HepG2 (cell line): ENCODE data around the gene DEDD2. TPM values are rescaled to one million over a fixed set of nuclear protein-coding genes. Genes with fewer than 3 reads are reported as not detected.

Experiments
- ATAC-seq: fragments of 200-7000 bp; cut with Tn5 transposase; 3 replicates; pipeline ENCODE4 v1.9.1; 2020; ENCODE audit warnings: mild to moderate bottlenecking, moderate library complexity
- BruUV-seq: library from RNA; stranded (reverse); fragments of 400-500 nt; replicated peaks from 2 replicates; lab custom pipeline; 2021; lab: Mats Ljungman, UMichigan
- CTCF ChIA-PET: fragments of 300-600 bp; formaldehyde crosslinking; extraction: SDS; loops from one replicate; lab custom pipeline; 2021; ENCODE audit warnings: low total read pairs, inconsistent platforms, low intra/inter-chr PET ratio; lab: Yijun Ruan, JAX
- POLR2A ChIA-PET: fragments of 350-600 bp; sonication (Branson Sonifier 250); formaldehyde crosslinking; loops from one replicate; lab custom pipeline; 2020; ENCODE audit warnings: antibody characterized with exemption, inconsistent platforms; lab: Yijun Ruan, JAX
- DNase-seq: peaks from one replicate; pipeline ENCODE4 v3.0.0-alpha.2; 2015; ENCODE audit warnings: low spot score
- FAIRE-seq: peaks from 3 replicates; lab custom pipeline; 2011; peaks lifted over from hg19 to GRCh38; lab: Jason Lieb, UNC
- H2AFZ ChIP-seq: one replicate; pipeline ENCODE4 v1.6.1; 2011; ENCODE audit warnings: low read length, inconsistent platforms
- H3K27ac ChIP-seq: fragments of 300-600 bp; 3 replicates; pipeline ENCODE4 v1.8.0; 2011; ENCODE audit warnings: mixed run types, mild to moderate bottlenecking, mixed read lengths, low read length, inconsistent platforms; ENCODE audit not compliant: insufficient read depth; ENCODE audit errors: extremely low read length
- H3K27me3 ChIP-seq, 2 experiments: fragments of 200-600 bp in 1 of 2; 2 replicates in 1 of 2; 3 replicates in 1 of 2; pipeline versions ENCODE4 v1.6.0 to v1.8.0; 2011; ENCODE audit warnings: low read length in 2 of 2, mild to moderate bottlenecking in 2 of 2, moderate library complexity in 2 of 2, inconsistent platforms in 1 of 2; ENCODE audit not compliant: insufficient read depth in 2 of 2, control insufficient read depth in 1 of 2
- H3K36me3 ChIP-seq, 2 experiments: fragments of 200-600 bp in 1 of 2; replicated peaks in 1 of 2; 2 replicates in 1 of 2; 3 replicates in 1 of 2; pipeline versions ENCODE4 v1.5.1 to v1.8.0; 2011; ENCODE audit warnings: low read length in 2 of 2, inconsistent platforms in 1 of 2; ENCODE audit not compliant: insufficient read depth in 2 of 2, control insufficient read depth in 1 of 2
- H3K4me1 ChIP-seq: 2 replicates; pipeline ENCODE4 v1.5.1; 2012; ENCODE audit warnings: low read length, inconsistent platforms; ENCODE audit not compliant: insufficient read depth
- H3K4me2 ChIP-seq: 2 replicates; pipeline ENCODE4 v1.6.0; 2011; ENCODE audit warnings: low read depth, low read length, inconsistent platforms
- H3K4me3 ChIP-seq, 3 experiments: fragments of 200-600 bp in 1 of 3; sonication (generic), shearing (Covaris generic) in 1 of 3; replicated peaks in 1 of 3; 2 replicates each; pipeline ENCODE4 v1.5.1; 2011 to 2016; ENCODE audit warnings: low read length in 3 of 3, inconsistent platforms in 2 of 3, low read depth in 2 of 3, mild to moderate bottlenecking in 2 of 3, control low read depth in 1 of 3, mixed read lengths in 1 of 3; ENCODE audit not compliant: insufficient read depth in 1 of 3
- H3K79me2 ChIP-seq: one replicate; pipeline ENCODE4 v1.6.1; 2011; ENCODE audit warnings: low read length, inconsistent platforms; ENCODE audit not compliant: insufficient read depth
- H3K9ac ChIP-seq: 2 replicates; pipeline ENCODE4 v1.6.0; 2011; ENCODE audit warnings: mild to moderate bottlenecking, low read depth, low read length, inconsistent platforms; ENCODE audit not compliant: insufficient read depth
- H3K9me3 ChIP-seq: 2 replicates; pipeline ENCODE4 v1.5.1; 2012; ENCODE audit warnings: mild to moderate bottlenecking, low read length
- H4K20me1 ChIP-seq: 2 replicates; pipeline ENCODE4 v1.6.0; 2011; ENCODE audit warnings: inconsistent platforms, mild to moderate bottlenecking, low read length, moderate library complexity; ENCODE audit not compliant: insufficient read depth
- FOXA1 ChIP-seq, 2 experiments: fragments of 450-650 bp in 1 of 2; sonication (generic) in 1 of 2; formaldehyde crosslinking in 1 of 2; IDR thresholded peaks; 2 replicates each; pipeline versions ENCODE4 v1.4.0 to v1.6.1; 2016 to 2020; ENCODE audit warnings: missing genetic modification reagents in 1 of 2
- GATAD2A ChIP-seq: IDR thresholded peaks from 2 replicates; pipeline ENCODE4 v1.6.1; 2016
- POLR2A ChIP-seq, 2 experiments: IDR thresholded peaks; 2 replicates each; pipeline ENCODE4 v1.6.1; 2011; ENCODE audit warnings: low read depth in 2 of 2, low read length in 2 of 2, mild to moderate bottlenecking in 1 of 2, moderate library complexity in 1 of 2; ENCODE audit not compliant: insufficient read depth in 1 of 2
- RBFOX2 ChIP-seq: fragments of 200-400 bp; formaldehyde crosslinking; IDR thresholded peaks from 2 replicates; pipeline ENCODE4 v1.6.1; 2017; ENCODE audit warnings: low read depth, mild to moderate bottlenecking, low read length
- RBM22 ChIP-seq: fragments of 200-400 bp; formaldehyde crosslinking; optimal IDR thresholded peaks from 2 replicates; pipeline ENCODE3; 2017; ENCODE audit warnings: mild to moderate bottlenecking, low read length, moderate library complexity
- STAT5B ChIP-seq: sonication (generic); formaldehyde crosslinking; IDR thresholded peaks from 2 replicates; pipeline ENCODE4 v1.4.0; 2020; ENCODE audit warnings: missing genetic modification reagents
- ZFP90 ChIP-seq: sonication (generic); formaldehyde crosslinking; IDR thresholded peaks from 2 replicates; pipeline ENCODE4 v1.8.0; 2022; ENCODE audit warnings: missing genetic modification reagents, mild to moderate bottlenecking, inconsistent platforms, borderline replicate concordance
- ZNF350 ChIP-seq: sonication (generic); formaldehyde crosslinking; IDR thresholded peaks from 2 replicates; pipeline ENCODE4 v1.4.0; 2020; ENCODE audit warnings: mild to moderate bottlenecking, low read depth, missing genetic modification reagents, borderline replicate concordance
- ZNF737 ChIP-seq: sonication (generic); formaldehyde crosslinking; IDR thresholded peaks from 2 replicates; pipeline ENCODE4 v1.5.0; 2020; ENCODE audit warnings: missing genetic modification reagents, mild to moderate bottlenecking, borderline replicate concordance
- ZNF784 ChIP-seq: sonication (generic); formaldehyde crosslinking; IDR thresholded peaks from 2 replicates; pipeline ENCODE4 v1.5.1; 2020; ENCODE audit warnings: missing genetic modification reagents, mild to moderate bottlenecking, borderline replicate concordance
- WGBS: methylation state at CpG from one replicate; pipeline ENCODE4 v1.1.6; 2017; ENCODE audit warnings: low lambda C conversion rate; 5-methylcytosine and 5-hydroxymethylcytosine counted together
- in situ Hi-C: cut with HindIII; loops from 2 replicates; pipeline ENCODE4 v1.10.0; 2017; ENCODE audit warnings: low pct_unique_long_range_greater_than_20kb; ENCODE audit not compliant: extremely low pct_ligation_motif_present
- intact Hi-C: fragments of 100-400 bp; cut with micrococcal nuclease; formaldehyde crosslinking; loops from one replicate; pipeline ENCODE4 v1.10.0; 2022; ENCODE audit not compliant: unreplicated experiment
- polyA plus RNA-seq, 8 experiments: library from polyadenylated mRNA; depleted of rRNA in 3 of 8; stranded (reverse) in 7 of 8; unstranded in 1 of 8; fragments of >200 nt; fragmentation: Illumina TruSeq in 4 of 8; extraction: Trizol in 4 of 8; gene quantifications; 2 replicates each; pipeline versions ENCODE4 v1.2.1 to v1.2.3, GENCODE V29; 2011 to 2016; ENCODE audit warnings: low read depth in 4 of 8, missing spikeins in 1 of 8, mixed read lengths in 1 of 8; ENCODE audit not compliant: insufficient read depth in 1 of 8
- total RNA-seq, 5 experiments: library from RNA; depleted of rRNA; stranded (reverse); fragments of >200 nt; fragmentation: Illumina TruSeq; extraction: Trizol; gene quantifications; 2 replicates each; pipeline ENCODE4 v1.2.3, GENCODE V29; 2016; ENCODE audit warnings: low read depth in 1 of 5

The DEDD2 gene
- total and polyA plus RNA-seq, 2 of the 13 experiments (the other 11 are each of a cell fraction or from before 2014, with no cell fraction given) = 19.2 to 24.7 TPM

GRCh38 chr19:42250183-42250665 is 32.7 kb upstream of the DEDD2 start:
- H3K4me2 ChIP-seq = no peak overlapping the region
- no peak for ATAC-seq

GRCh38 chr19:42249769-42250168 is 32.3 kb upstream of the DEDD2 start:
- Histone ChIP-seq H3K79me2 (peaks cover 43% of the 10 kb centered on the region), H2AFZ (no peak overlapping the region), H4K20me1 (peaks cover 50% of the 10 kb centered on the region), H3K36me3 (peaks cover 7 to 32% of the 10 kb centered on the region in 2 experiments; a peak in 3 of 5 replicates), H3K27me3 (no peaks in the 10 kb centered on the region; a peak in 1 of 5 replicates), H3K9ac (no peak overlapping the region), H3K4me2 (no peak overlapping the region), H3K27ac (no peak overlapping the region), H3K9me3 (no peaks in the 10 kb centered on the region), H3K4me1 (peaks cover 70% of the 10 kb centered on the region), H3K4me3 (no peak overlapping the region)
- intact Hi-C loops = no loop called here
- WGBS = 72% methylated on average over 3 of the region's 6 CpGs
- ATAC-seq (no peak), DNase-seq (no peak), FAIRE-seq (no peak)
- ChIA-PET CTCF (no interaction called here), POLR2A (interaction anchor here (0.9 to 3.6 kb wide), 3 partner anchors 19 to 31 kb away, joined by 3 to 25 read pairs (median 3); partner anchors contain the start of gene CIC)
- in situ Hi-C loops = loop anchor here (5.0 kb wide), 1 partner anchor 38 kb away; no protein-coding TSS in a partner anchor
- no peak for TF ChIP-seq ZFP90 (CRISPR knock-in tag)
- TF ChIP-seq POLR2A (IDR thresholded peaks at IDR 0.05; ENCODE audit: insufficient read depth in 1 of 2, low read depth in 2 of 2, low read length in 2 of 2) = peak; percentile 8 to 13; a peak in 1 of 4 replicates
- no peak for TF ChIP-seq ZNF737 (CRISPR knock-in tag)
- no peak for TF ChIP-seq STAT5B (CRISPR knock-in tag)
- TF ChIP-seq ZNF350 (CRISPR knock-in tag) = no peak
- no peak for TF ChIP-seq FOXA1 (IDR thresholded peaks at IDR 0.05)
- TF ChIP-seq FOXA1 (CRISPR knock-in tag; IDR thresholded peaks at IDR 0.05) = no peak
- TF ChIP-seq RBM22 = peak; percentile 85
- TF ChIP-seq GATAD2A (CRISPR knock-in tag) = no peak
- TF ChIP-seq, all 625 proteins: peak for 2
- BruUV-seq = no TSS peak

More at GRCh38 chr19:42250183-42250665, 32.7 kb upstream of the DEDD2 start:
- in situ Hi-C loops (loop anchor here (5.0 kb wide), 1 partner anchor 37 kb away; no protein-coding TSS in a partner anchor), intact Hi-C loops (no loop called here)
- H3K4me1 ChIP-seq = peaks cover 66% of the 10 kb centered on the region
- FAIRE-seq = no peak
- TF ChIP-seq ZNF784 (no peak), RBFOX2 (peak; percentile 59; the same call in 1 of the 2 replicates)
- peaks cover 43% of the 10 kb centered on the region for H3K79me2 ChIP-seq
- H3K9me3 ChIP-seq = no peaks in the 10 kb centered on the region
- no peak overlapping the region for H3K9ac ChIP-seq
- H3K27me3 ChIP-seq = no peaks in the 10 kb centered on the region; a peak in 1 of 5 replicates
- H4K20me1 ChIP-seq = peaks cover 50% of the 10 kb centered on the region
- CTCF ChIA-PET = no interaction called here
- H3K36me3 ChIP-seq = peaks cover 7 to 32% of the 10 kb centered on the region in 2 experiments; a peak in 3 of 5 replicates
- no peak for DNase-seq
- no peak overlapping the region for H3K27ac ChIP-seq
- no peak overlapping the region for H2AFZ ChIP-seq
- WGBS = 100% methylated on average over 5 of the region's 15 CpGs
- BruUV-seq = no TSS peak
- POLR2A ChIA-PET = interaction anchor here (0.9 to 3.6 kb wide), 4 partner anchors 17 to 30 kb away, joined by 3 to 25 read pairs (median 3); partner anchors contain the start of gene CIC
- H3K4me3 ChIP-seq = no peak overlapping the region
